BLaER1 treated with 17β-estradiol and CSF1 and Interleukin-3, amounts not matched to agents 10 nM and 100 nM (cell line): ENCODE data around the gene PRCP.
A peak's percentile ranks its signal among the peaks of the same experiment; 100 is the strongest.

Experiments used
- H3K27ac ChIP-seq, 11 experiments: shearing (Covaris generic); formaldehyde crosslinking; 2 replicates each; pipeline ENCODE4 v1.8.1; 2022
- H3K27me3 ChIP-seq, 11 experiments: shearing (Covaris generic); formaldehyde crosslinking; 2 replicates each; pipeline ENCODE4 v1.8.1; 2022
- H3K36me3 ChIP-seq, 11 experiments: shearing (Covaris generic); formaldehyde crosslinking; 2 replicates each; pipeline ENCODE4 v1.8.1; 2022
- H3K4me1 ChIP-seq, 10 experiments: shearing (Covaris generic); formaldehyde crosslinking; 2 replicates each; pipeline ENCODE4 v1.8.1; 2022
- H3K4me2 ChIP-seq, 11 experiments: shearing (Covaris generic); formaldehyde crosslinking; 2 replicates each; pipeline ENCODE4 v1.8.1; 2022
- H3K4me3 ChIP-seq, 10 experiments: shearing (Covaris generic); formaldehyde crosslinking; 2 replicates each; pipeline ENCODE4 v1.8.1; 2022
- H3K9ac ChIP-seq, 11 experiments: shearing (Covaris generic); formaldehyde crosslinking; 2 replicates each; pipeline ENCODE4 v1.8.1; 2022
- H3K9me3 ChIP-seq, 11 experiments: shearing (Covaris generic); formaldehyde crosslinking; replicated peaks in 1 of 11; 2 replicates each; pipeline ENCODE4 v1.8.1; 2022
- H4K20me1 ChIP-seq, 11 experiments: shearing (Covaris generic); formaldehyde crosslinking; 2 replicates each; pipeline ENCODE4 v1.8.1; 2022
- Cebpa-rat ChIP-seq, 11 experiments: shearing (Covaris generic); IDR thresholded peaks; 2 replicates each; pipeline ENCODE4 v1.8.1; 2022

Gene PRCP

GRCh38 chr11:82909015-82909640 lies 8.9 kb upstream of the PRCP start:
- no peak overlapping the region for H3K4me2 ChIP-seq
- no peak for TF ChIP-seq Cebpa-rat (IDR thresholded peaks at IDR 0.05)
- no peak overlapping the region for H3K4me3 ChIP-seq
- H3K4me1 ChIP-seq, result no peaks in the 10 kb centered on the region
- no peaks in the 10 kb centered on the region for H3K27me3 ChIP-seq
- no peak overlapping the region for H3K9ac ChIP-seq
- H4K20me1 ChIP-seq, result peaks cover 0 to 10% (median 0%) of the 10 kb centered on the region in 11 experiments; a peak in 3 of 22 replicates
- peaks cover 14 to 30% (median 22%) of the 10 kb centered on the region in 11 experiments for H3K9me3 ChIP-seq
- peaks cover 0 to 41% (median 36%) of the 10 kb centered on the region in 11 experiments; a peak in 19 of 22 replicates for H3K36me3 ChIP-seq
- H3K27ac ChIP-seq, result no peak overlapping the region

DNA sequence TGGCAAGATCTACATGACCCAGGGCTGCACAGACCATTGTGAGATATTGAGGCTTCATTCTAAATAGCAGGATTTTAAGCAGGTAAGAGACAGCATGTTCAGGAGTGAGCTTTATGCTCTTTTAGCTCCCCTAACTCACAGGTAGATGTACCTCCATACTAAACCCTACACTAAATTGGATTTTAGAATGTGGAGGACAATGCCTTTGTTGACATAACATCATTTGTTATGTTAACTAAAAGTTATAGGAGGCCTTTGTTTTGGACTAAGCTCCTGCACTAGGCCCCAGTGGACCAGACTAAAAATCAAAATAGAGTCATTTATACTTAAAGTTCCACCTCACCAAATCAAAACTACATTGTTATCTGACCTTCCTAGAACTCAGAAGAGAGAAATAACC lies 8.1 kb upstream of the PRCP start:
- no peak overlapping the region for H3K9ac ChIP-seq
- H4K20me1 ChIP-seq, result peaks cover 0 to 10% (median 0%) of the 10 kb centered on the region in 11 experiments; a peak in 3 of 22 replicates
- H3K27ac ChIP-seq, result no peak overlapping the region
- TF ChIP-seq Cebpa-rat (IDR thresholded peaks at IDR 0.05), result no peak
- no peak overlapping the region for H3K4me2 ChIP-seq
- H3K9me3 ChIP-seq, result peaks cover 14 to 29% (median 22%) of the 10 kb centered on the region in 11 experiments
- no peak overlapping the region for H3K4me3 ChIP-seq
- H3K27me3 ChIP-seq, result no peaks in the 10 kb centered on the region
- peaks cover 0 to 2% (median 0%) of the 10 kb centered on the region in 10 experiments; a peak in 4 of 20 replicates for H3K4me1 ChIP-seq
- peaks cover 0 to 33% (median 27%) of the 10 kb centered on the region in 11 experiments; a peak in 19 of 22 replicates for H3K36me3 ChIP-seq

DNA sequence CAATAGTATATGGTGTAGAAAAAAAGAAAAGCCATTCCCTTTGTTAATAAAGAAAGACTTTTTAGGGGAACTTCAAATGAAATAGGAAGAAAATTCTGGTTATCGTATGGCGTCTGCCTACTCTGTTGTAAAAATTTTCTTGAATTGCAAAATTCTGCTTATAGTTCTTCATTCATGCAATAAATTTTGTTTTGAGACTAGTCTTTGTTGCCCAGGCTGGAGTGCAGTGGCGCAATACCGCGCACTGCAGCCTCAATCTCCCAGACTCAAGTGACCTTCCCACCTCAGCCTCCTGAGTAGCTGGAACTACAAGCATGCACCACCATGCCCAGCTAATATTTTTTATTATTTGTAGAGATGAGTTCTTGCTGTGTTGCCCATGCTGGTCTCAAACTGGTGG lies 7.1 kb upstream of the PRCP start:
- Histone ChIP-seq H3K4me1 (peaks cover 2 to 10% (median 9%) of the 10 kb centered on the region in 10 experiments; a peak in 19 of 20 replicates), H3K36me3 (peaks cover 0 to 23% (median 19%) of the 10 kb centered on the region in 11 experiments; a peak in 19 of 22 replicates), H3K27me3 (no peaks in the 10 kb centered on the region), H3K27ac (no peak overlapping the region), H3K4me2 (no peak overlapping the region), H3K9me3 (peaks cover 11 to 20% (median 19%) of the 10 kb centered on the region in 11 experiments), H4K20me1 (peaks cover 0 to 10% (median 0%) of the 10 kb centered on the region in 11 experiments; a peak in 3 of 22 replicates), H3K4me3 (no peak overlapping the region), H3K9ac (no peak overlapping the region)
- no peak for TF ChIP-seq Cebpa-rat (IDR thresholded peaks at IDR 0.05)

- Histone ChIP-seq H3K4me3 (no peak overlapping the region), H4K20me1 (peaks cover 0 to 10% (median 0%) of the 10 kb centered on the region in 11 experiments; a peak in 3 of 22 replicates), H3K4me2 (no peak overlapping the region), H3K27ac (no peak overlapping the region), H3K36me3 (peaks cover 0 to 19% (median 15%) of the 10 kb centered on the region in 11 experiments; a peak in 19 of 22 replicates), H3K4me1 (peaks cover 6 to 15% (median 13%) of the 10 kb centered on the region in 10 experiments), H3K9me3 (peaks cover 7 to 16% (median 15%) of the 10 kb centered on the region in 11 experiments), H3K9ac (no peak overlapping the region), H3K27me3 (no peaks in the 10 kb centered on the region)
- no peak for TF ChIP-seq Cebpa-rat (IDR thresholded peaks at IDR 0.05)
These were observed 6.7 kb upstream of the PRCP start for GRCh38 chr11:82906931-82907330.

GRCh38 chr11:82906236-82906635 lies 6.0 kb upstream of the PRCP start:
- H3K4me3 ChIP-seq, result no peak overlapping the region
- no peak overlapping the region for H3K9ac ChIP-seq
- H3K27ac ChIP-seq, result no peak overlapping the region
- H3K36me3 ChIP-seq, result peaks cover 0 to 12% (median 8%) of the 10 kb centered on the region in 11 experiments; a peak in 18 of 22 replicates
- no peak overlapping the region for H3K4me2 ChIP-seq
- H4K20me1 ChIP-seq, result peaks cover 0 to 10% (median 0%) of the 10 kb centered on the region in 11 experiments; a peak in 3 of 22 replicates
- peaks cover 9 to 17% (median 14%) of the 10 kb centered on the region in 10 experiments for H3K4me1 ChIP-seq
- H3K9me3 ChIP-seq, result peaks cover 0 to 9% (median 8%) of the 10 kb centered on the region in 11 experiments; a peak in 20 of 22 replicates
- no peak for TF ChIP-seq Cebpa-rat (IDR thresholded peaks at IDR 0.05)
- H3K27me3 ChIP-seq, result no peaks in the 10 kb centered on the region

DNA sequence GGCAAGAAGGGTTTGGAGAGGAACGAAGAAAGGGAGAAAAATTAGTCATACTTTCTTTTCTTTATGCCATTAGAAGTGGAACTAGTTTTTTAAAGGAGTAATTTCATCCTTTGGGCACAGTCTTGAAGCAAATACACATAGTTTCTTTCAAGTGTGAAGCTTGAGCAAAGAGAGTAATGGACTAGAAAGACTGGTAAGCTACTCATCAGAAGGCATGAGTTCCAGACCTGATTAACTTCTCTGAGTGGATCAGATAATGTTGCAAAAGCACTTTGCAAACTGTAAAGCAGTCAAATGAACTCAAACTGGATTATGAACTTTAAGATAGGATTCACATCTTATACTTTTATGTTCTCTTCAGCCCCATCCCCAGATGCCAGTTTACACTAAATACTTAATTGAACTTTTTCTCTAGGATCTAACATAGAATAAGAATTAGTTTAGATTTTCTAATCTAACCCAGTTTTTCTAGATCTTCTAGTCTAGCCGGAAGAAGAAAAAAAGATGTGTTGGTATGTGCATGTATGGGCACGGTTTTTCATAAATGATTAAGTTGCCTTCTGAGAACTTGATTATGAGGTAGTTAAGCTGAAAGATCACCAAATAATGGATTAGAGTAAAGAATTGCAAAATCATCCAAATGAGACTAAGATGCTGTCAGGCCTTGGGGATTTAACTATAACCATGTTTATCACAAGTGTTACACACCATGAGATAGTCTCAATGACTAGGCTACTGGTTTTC lies 3.8 kb upstream of the PRCP start:
- peaks cover 18 to 34% (median 28%) of the 10 kb centered on the region in 10 experiments for H3K4me1 ChIP-seq
- H3K4me2 ChIP-seq, result no peak overlapping the region; a peak in 1 of 22 replicates
- H3K9me3 ChIP-seq, result no peaks in the 10 kb centered on the region
- H3K4me3 ChIP-seq, result no peak overlapping the region
- TF ChIP-seq Cebpa-rat (IDR thresholded peaks at IDR 0.05), result no peak
- no peaks in the 10 kb centered on the region for H3K27me3 ChIP-seq
- no peak overlapping the region for H3K27ac ChIP-seq
- H3K36me3 ChIP-seq, result no peaks in the 10 kb centered on the region; a peak in 1 of 22 replicates
- peak overlapping the region in 1 of 11 experiments; percentile 32; a peak in 1 of 22 replicates for H3K9ac ChIP-seq
- H4K20me1 ChIP-seq, result peaks cover 0 to 10% (median 0%) of the 10 kb centered on the region in 11 experiments; a peak in 3 of 22 replicates

DNA sequence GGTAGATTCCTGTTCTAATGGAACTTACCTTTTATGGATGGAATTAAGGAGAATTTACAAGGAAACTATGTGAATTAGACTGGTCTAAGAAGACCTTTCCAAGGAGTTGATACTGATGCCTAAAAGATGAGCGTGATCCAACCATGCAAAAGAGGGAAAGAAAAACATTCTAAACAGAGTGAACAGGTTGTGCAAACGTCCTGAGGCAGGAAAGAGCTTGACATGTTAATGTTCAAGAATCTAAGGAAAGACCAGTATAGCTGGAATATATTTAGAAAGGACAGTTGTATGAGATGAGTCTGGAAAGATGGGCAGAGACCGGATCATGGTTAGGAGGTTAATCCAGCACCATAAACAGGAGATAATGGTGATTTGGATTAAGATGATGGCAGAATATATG lies 2.6 kb upstream of the PRCP start:
- peaks cover 29 to 44% (median 39%) of the 10 kb centered on the region in 10 experiments for H3K4me1 ChIP-seq
- peak overlapping the region in 4 of 11 experiments; percentile 79 to 81 (median 80); a peak in 2 of 22 replicates for H3K9ac ChIP-seq
- H4K20me1 ChIP-seq, result peaks cover 0 to 7% (median 0%) of the 10 kb centered on the region in 11 experiments; a peak in 3 of 22 replicates
- H3K36me3 ChIP-seq, result no peaks in the 10 kb centered on the region; a peak in 1 of 22 replicates
- peak overlapping the region in 6 of 10 experiments; percentile 70 to 79 (median 76); a peak in 5 of 20 replicates for H3K4me3 ChIP-seq
- no peaks in the 10 kb centered on the region for H3K9me3 ChIP-seq
- no peak for TF ChIP-seq Cebpa-rat (IDR thresholded peaks at IDR 0.05)
- H3K27ac ChIP-seq, result no peak overlapping the region
- H3K27me3 ChIP-seq, result no peaks in the 10 kb centered on the region
- H3K4me2 ChIP-seq, result peak overlapping the region in 9 of 11 experiments; percentile 84 to 99 (median 93); a peak in 16 of 22 replicates

GRCh38 chr11:82901922-82902485 lies 1.8 kb upstream of the PRCP start:
- Histone ChIP-seq H4K20me1 (peaks cover 0 to 4% (median 0%) of the 10 kb centered on the region in 11 experiments; a peak in 1 of 22 replicates), H3K4me3 (peak overlapping the region; percentile 68 to 80 (median 76)), H3K9me3 (no peaks in the 10 kb centered on the region), H3K27ac (peak overlapping the region in 9 of 11 experiments; percentile 70 to 88 (median 73); a peak in 18 of 22 replicates), H3K4me2 (peak overlapping the region; percentile 80 to 99 (median 93)), H3K4me1 (peaks cover 35 to 45% (median 41%) of the 10 kb centered on the region in 10 experiments), H3K27me3 (no peaks in the 10 kb centered on the region), H3K36me3 (no peaks in the 10 kb centered on the region), H3K9ac (peak overlapping the region in 10 of 11 experiments; percentile 71 to 93 (median 80); a peak in 20 of 22 replicates)
- TF ChIP-seq Cebpa-rat (IDR thresholded peaks at IDR 0.05), result no peak
